Sigmoid colon (tissue), 7 donors: Measurements from ENCODE around the gene RNASE13. TPM values are rescaled to one million over a fixed set of nuclear protein-coding genes. Genes with fewer than 3 reads are reported as not detected.

ENCODE experiments used
- DNase-seq: peaks from one replicate; pipeline ENCODE4 v3.0.0-alpha.2; 2019
- H3K27ac ChIP-seq, 4 donors: fragments of 200-600 bp; sonication (generic); one replicate each; pipeline ENCODE4 v1.5.1; 2016 to 2019; ENCODE audit warnings: mild to moderate bottlenecking in 1 of 4
- H3K27me3 ChIP-seq, 3 donors: fragments of 200-600 bp; sonication (generic); one replicate each; pipeline ENCODE4 v1.5.1; 2019; ENCODE audit warnings: mild to moderate bottlenecking in 1 of 3
- H3K36me3 ChIP-seq, 4 donors: fragments of 200-600 bp; sonication (generic); one replicate each; pipeline ENCODE4 v1.5.1; 2016 to 2019
- H3K4me1 ChIP-seq, 4 donors: fragments of 200-600 bp; sonication (generic); one replicate each; pipeline ENCODE4 v1.5.1; 2017 to 2019
- H3K4me3 ChIP-seq, 4 donors: fragments of 200-600 bp; sonication (generic); one replicate each; pipeline ENCODE4 v1.5.1; 2017 to 2019; ENCODE audit warnings: mild to moderate bottlenecking in 2 of 4, moderate library complexity in 1 of 4
- H3K9me3 ChIP-seq, 4 donors: fragments of 200-600 bp in 3 of 4; sonication (generic) in 3 of 4; one replicate each; pipeline versions ENCODE4 v1.5.1 to v1.6.1; 2013 to 2019
- EP300 ChIP-seq, 4 donors: sonication (generic); formaldehyde crosslinking; IDR thresholded peaks; one replicate each; pipeline ENCODE4 v1.6.1; 2017; ENCODE audit warnings: antibody characterized with exemption in 4 of 4
- POLR2A ChIP-seq, 2 donors: fragments of 450-650 bp; IDR thresholded peaks; one replicate each; pipeline ENCODE4 v1.6.1; 2016; ENCODE audit warnings: antibody characterized with exemption in 2 of 2, mild to moderate bottlenecking in 2 of 2, moderate library complexity in 2 of 2
- POLR2AphosphoS5 ChIP-seq, 4 donors: sonication (generic); formaldehyde crosslinking; IDR thresholded peaks; one replicate each; pipeline ENCODE4 v1.6.1; 2017; ENCODE audit warnings: antibody characterized with exemption in 4 of 4
- WGBS, 2 donors: extraction: QIAGEN DNeasy Blood & Tissue Kit; methylation state at CpG; one replicate each; pipeline ENCODE4 v1.1.7; 2013; 5-methylcytosine and 5-hydroxymethylcytosine counted together
- intact Hi-C: fragments of 100-400 bp; cut with DNase I; formaldehyde crosslinking; loops from one replicate; pipeline ENCODE4 v1.15.1; 2023
- polyA plus RNA-seq, 3 donors: library from polyadenylated mRNA; stranded (reverse); fragments of 200-250 nt; gene quantifications; one replicate each; pipeline ENCODE4 v1.2.3, GENCODE V29; 2013
- total RNA-seq, 4 donors: library from RNA; depleted of rRNA; stranded (reverse); fragments of >200 nt; gene quantifications; one replicate each; pipeline ENCODE4 v1.1.0, GENCODE V29; 2016
- TF ChIP-seq, protein P1 (sequence below), 4 experiments: fragments of 450-650 bp in 3 of 4; fragments of 200-600 bp in 1 of 4; IDR thresholded peaks; one replicate each; pipeline ENCODE4 v1.5.1; 2016 to 2019; ENCODE audit warnings: antibody characterized with exemption in 4 of 4, mild to moderate bottlenecking in 3 of 4, moderate library complexity in 2 of 4
- donor health status: healthy with polysubstance abuse.
- donor health status: Bipolar disorder and iron deficiency.
- donor health status: healthy.

The RNASE13 gene
- total and polyA plus RNA-seq, 7 donors: not detected

- intact Hi-C loops: no loop called here
- DNase-seq: no peak
- Histone ChIP-seq H3K27ac (peak overlapping the region in 1 of 4 donors; percentile 17), H3K9me3 (no peaks in the 10 kb centered on the region), H3K27me3 (no peaks in the 10 kb centered on the region), H3K4me3 (no peak overlapping the region), H3K36me3 (no peaks in the 10 kb centered on the region), H3K4me1 (peaks cover 0 to 24% (median 20%) of the 10 kb centered on the region in 4 donors)
- no peak for TF ChIP-seq EP300 (IDR thresholded peaks at IDR 0.05)
- WGBS, 2 donors: 93 to 95% methylated on average over 7 of the region's 7 CpGs
Measured at GRCh38 chr14:21036751-21037150, 2.1 kb upstream of the RNASE13 start.

GRCh38 chr14:21033133-21033698 lies 1.4 kb downstream of the RNASE13 start:
- Histone ChIP-seq H3K36me3 (no peaks in the 10 kb centered on the region), H3K9me3 (no peaks in the 10 kb centered on the region), H3K27me3 (no peaks in the 10 kb centered on the region), H3K4me1 (peaks cover 0 to 5% (median 2%) of the 10 kb centered on the region in 4 donors), H3K27ac (no peak overlapping the region), H3K4me3 (no peak overlapping the region)
- WGBS, 2 donors: 88 to 95% methylated on average over 4 of the region's 4 CpGs
- DNase-seq: no peak
- intact Hi-C loops: no loop called here
- TF ChIP-seq, protein P1, sequence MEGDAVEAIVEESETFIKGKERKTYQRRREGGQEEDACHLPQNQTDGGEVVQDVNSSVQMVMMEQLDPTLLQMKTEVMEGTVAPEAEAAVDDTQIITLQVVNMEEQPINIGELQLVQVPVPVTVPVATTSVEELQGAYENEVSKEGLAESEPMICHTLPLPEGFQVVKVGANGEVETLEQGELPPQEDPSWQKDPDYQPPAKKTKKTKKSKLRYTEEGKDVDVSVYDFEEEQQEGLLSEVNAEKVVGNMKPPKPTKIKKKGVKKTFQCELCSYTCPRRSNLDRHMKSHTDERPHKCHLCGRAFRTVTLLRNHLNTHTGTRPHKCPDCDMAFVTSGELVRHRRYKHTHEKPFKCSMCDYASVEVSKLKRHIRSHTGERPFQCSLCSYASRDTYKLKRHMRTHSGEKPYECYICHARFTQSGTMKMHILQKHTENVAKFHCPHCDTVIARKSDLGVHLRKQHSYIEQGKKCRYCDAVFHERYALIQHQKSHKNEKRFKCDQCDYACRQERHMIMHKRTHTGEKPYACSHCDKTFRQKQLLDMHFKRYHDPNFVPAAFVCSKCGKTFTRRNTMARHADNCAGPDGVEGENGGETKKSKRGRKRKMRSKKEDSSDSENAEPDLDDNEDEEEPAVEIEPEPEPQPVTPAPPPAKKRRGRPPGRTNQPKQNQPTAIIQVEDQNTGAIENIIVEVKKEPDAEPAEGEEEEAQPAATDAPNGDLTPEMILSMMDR (IDR thresholded peaks at IDR 0.05): no peak
- no peak for TF ChIP-seq POLR2AphosphoS5 (IDR thresholded peaks at IDR 0.05)
- TF ChIP-seq EP300 (IDR thresholded peaks at IDR 0.05): no peak
- no peak for TF ChIP-seq POLR2A (IDR thresholded peaks at IDR 0.05)

DNA sequence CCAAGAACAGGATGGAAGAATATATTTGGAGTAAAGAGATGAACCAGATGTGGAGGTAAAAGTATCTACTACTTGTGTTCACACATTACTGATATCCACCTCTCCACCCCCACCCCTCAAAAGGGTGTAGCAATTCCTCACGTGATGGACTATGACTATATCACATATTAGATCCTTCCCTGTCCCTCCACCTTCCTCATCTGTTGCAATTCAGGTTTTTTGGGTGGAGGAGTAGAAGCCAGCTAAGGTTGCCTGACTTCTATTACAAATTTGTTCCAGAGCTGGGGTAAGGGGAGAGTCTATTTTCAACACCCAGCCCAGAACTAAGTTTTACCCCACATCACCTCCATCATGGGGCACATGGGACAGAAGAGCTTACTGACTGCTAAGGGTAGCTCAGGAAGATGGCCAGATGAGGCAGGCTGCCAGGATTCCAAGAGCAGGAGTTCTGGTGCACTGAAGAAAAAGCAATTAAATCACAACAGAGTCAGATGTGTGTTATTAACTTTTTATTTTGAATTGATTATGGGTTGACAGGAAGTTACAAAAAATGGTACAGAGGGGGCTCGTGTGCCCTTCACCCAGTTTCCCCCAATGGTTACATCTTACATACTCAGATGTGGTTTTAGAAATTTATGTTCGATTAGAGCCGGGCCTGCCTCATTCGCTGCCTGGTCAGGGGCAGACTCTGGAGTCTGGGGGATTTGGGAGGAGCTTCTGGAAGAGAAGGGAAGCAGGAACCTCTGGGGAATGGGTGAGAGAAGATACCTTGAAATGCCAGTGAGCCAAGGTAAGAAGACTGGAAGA lies 2.1 kb downstream of the RNASE13 start:
- intact Hi-C loops: no loop called here
- no peak for TF ChIP-seq EP300 (IDR thresholded peaks at IDR 0.05)
- TF ChIP-seq, protein P1 (IDR thresholded peaks at IDR 0.05): no peak
- TF ChIP-seq POLR2A (IDR thresholded peaks at IDR 0.05): no peak
- TF ChIP-seq POLR2AphosphoS5 (IDR thresholded peaks at IDR 0.05): no peak
- Histone ChIP-seq H3K4me1 (no peaks in the 10 kb centered on the region), H3K36me3 (no peaks in the 10 kb centered on the region), H3K9me3 (no peaks in the 10 kb centered on the region), H3K27me3 (no peaks in the 10 kb centered on the region), H3K4me3 (no peak overlapping the region), H3K27ac (no peak overlapping the region)
- DNase-seq: no peak
- WGBS, 2 donors: 82 to 85% methylated on average over 5 of the region's 5 CpGs

DNA sequence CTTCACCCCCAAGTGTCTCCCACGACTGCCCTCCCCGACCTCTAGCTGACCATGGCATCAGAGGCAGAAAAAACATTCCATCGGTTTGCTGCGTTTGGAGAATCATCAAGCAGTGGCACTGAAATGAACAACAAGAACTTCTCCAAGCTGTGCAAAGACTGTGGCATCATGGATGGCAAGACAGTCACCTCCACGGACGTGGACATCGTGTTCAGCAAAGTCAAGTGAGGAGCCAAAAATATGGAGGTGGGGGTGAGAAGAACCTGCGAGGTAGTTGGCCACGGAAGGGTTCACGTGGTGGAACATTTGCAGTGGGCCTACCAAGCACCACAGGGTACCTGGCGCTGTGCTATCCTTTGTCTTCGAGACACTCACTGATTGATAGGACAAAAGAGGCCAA lies 4.1 kb downstream of the RNASE13 start:
- 92 to 94% methylated on average over 12 of the region's 12 CpGs for WGBS, 2 donors
- peaks cover 0 to 16% (median 13%) of the 10 kb centered on the region in 4 donors for H3K4me1 ChIP-seq
- no peak for TF ChIP-seq EP300 (IDR thresholded peaks at IDR 0.05)
- no peak for TF ChIP-seq POLR2A (IDR thresholded peaks at IDR 0.05)
- TF ChIP-seq POLR2AphosphoS5 (IDR thresholded peaks at IDR 0.05): no peak
- TF ChIP-seq, protein P1 (IDR thresholded peaks at IDR 0.05): no peak
- H3K36me3 ChIP-seq: no peaks in the 10 kb centered on the region
- intact Hi-C loops: no loop called here
- no peak overlapping the region for H3K27ac ChIP-seq
- no peak overlapping the region for H3K4me3 ChIP-seq
- no peaks in the 10 kb centered on the region for H3K9me3 ChIP-seq
- no peaks in the 10 kb centered on the region for H3K27me3 ChIP-seq
- no peak for DNase-seq

GRCh38 chr14:21029917-21030316 lies 4.7 kb downstream of the RNASE13 start, which contains the start of gene TPPP2:
TSS of gene TPPP2 (plus strand) at chr14:21030217. CDS start at chr14:21030582, 365 bp downstream.
- Histone ChIP-seq H3K27ac (no peak within 1 kb of the TSS), H3K4me3 (no peak within 1 kb of the TSS), H3K36me3 (no peaks in the 10 kb centered on the region), H3K27me3 (no peaks in the 10 kb centered on the region), H3K4me1 (peaks cover 0 to 19% (median 14%) of the 10 kb centered on the region in 4 donors), H3K9me3 (no peaks in the 10 kb centered on the region)
- TF ChIP-seq POLR2AphosphoS5 (IDR thresholded peaks at IDR 0.05): no peak
- TF ChIP-seq, protein P1 (IDR thresholded peaks at IDR 0.05): no peak
- no peak for TF ChIP-seq POLR2A (IDR thresholded peaks at IDR 0.05)
- no peak for TF ChIP-seq EP300 (IDR thresholded peaks at IDR 0.05)
- no peak for DNase-seq
- intact Hi-C loops: no loop called here
- WGBS, 2 donors: 94% methylated on average over 5 of the region's 5 CpGs
